AG04450 (cell line): Measurements from ENCODE around the gene DIP2B. TPM values are rescaled to one million over a fixed set of nuclear protein-coding genes. Genes with fewer than 3 reads are reported as not detected.

Experiments
- CTCF ChIA-PET: fragments of 300-600, 350-600 bp; formaldehyde crosslinking; extraction: SDS; loops from one replicate; lab custom pipeline; 2022; ENCODE audit warnings: antibody characterized with exemption, inconsistent platforms; lab: Charles Lee
- POLR2A ChIA-PET: fragments of 350-600 bp; formaldehyde crosslinking; extraction: SDS; loops from one replicate; lab custom pipeline; 2021; ENCODE audit warnings: antibody characterized with exemption, inconsistent platforms; lab: Yijun Ruan, JAX
- DNase-seq: peaks from one replicate; pipeline ENCODE4 v3.0.0-alpha.2; 2011; ENCODE audit warnings: low read depth, low spot score
- H3K27ac ChIP-seq: one replicate; pipeline ENCODE4 v1.5.1; 2012; ENCODE audit warnings: low read depth, low read length, control low read depth
- H3K27me3 ChIP-seq: one replicate; pipeline ENCODE4 v1.6.0; 2012; ENCODE audit warnings: low read length; ENCODE audit not compliant: control insufficient read depth, insufficient read depth
- H3K4me3 ChIP-seq: 2 replicates; pipeline ENCODE4 v1.5.1; 2011; ENCODE audit warnings: mild to moderate bottlenecking, low read depth, low read length, control low read depth
- H3K9me3 ChIP-seq: 2 replicates; pipeline ENCODE4 v1.5.1; 2012; ENCODE audit warnings: low read length; ENCODE audit not compliant: control insufficient read depth, insufficient read depth
- polyA plus RNA-seq: library from polyadenylated mRNA; depleted of rRNA; stranded (reverse); fragments of >200 nt; gene quantifications from 2 replicates; pipeline ENCODE4 v1.2.3, GENCODE V29; 2011
- TF ChIP-seq, protein P1 (sequence below): IDR thresholded peaks from 2 replicates; pipeline ENCODE4 v1.5.1; 2011; ENCODE audit warnings: low read depth, low read length, control low read depth, inconsistent platforms

DIP2B gene
- polyA plus RNA-seq, 1 experiment: 22.0 TPM

- no peak overlapping the region for H3K27ac ChIP-seq
- POLR2A ChIA-PET: no interaction called here
- CTCF ChIA-PET: interaction anchor here (2.4 kb wide), 1 partner anchor 155 kb away, joined by 6 read pairs; the partner anchor contains the start of gene DIP2B
- TF ChIP-seq, protein P1, sequence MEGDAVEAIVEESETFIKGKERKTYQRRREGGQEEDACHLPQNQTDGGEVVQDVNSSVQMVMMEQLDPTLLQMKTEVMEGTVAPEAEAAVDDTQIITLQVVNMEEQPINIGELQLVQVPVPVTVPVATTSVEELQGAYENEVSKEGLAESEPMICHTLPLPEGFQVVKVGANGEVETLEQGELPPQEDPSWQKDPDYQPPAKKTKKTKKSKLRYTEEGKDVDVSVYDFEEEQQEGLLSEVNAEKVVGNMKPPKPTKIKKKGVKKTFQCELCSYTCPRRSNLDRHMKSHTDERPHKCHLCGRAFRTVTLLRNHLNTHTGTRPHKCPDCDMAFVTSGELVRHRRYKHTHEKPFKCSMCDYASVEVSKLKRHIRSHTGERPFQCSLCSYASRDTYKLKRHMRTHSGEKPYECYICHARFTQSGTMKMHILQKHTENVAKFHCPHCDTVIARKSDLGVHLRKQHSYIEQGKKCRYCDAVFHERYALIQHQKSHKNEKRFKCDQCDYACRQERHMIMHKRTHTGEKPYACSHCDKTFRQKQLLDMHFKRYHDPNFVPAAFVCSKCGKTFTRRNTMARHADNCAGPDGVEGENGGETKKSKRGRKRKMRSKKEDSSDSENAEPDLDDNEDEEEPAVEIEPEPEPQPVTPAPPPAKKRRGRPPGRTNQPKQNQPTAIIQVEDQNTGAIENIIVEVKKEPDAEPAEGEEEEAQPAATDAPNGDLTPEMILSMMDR: no peak
- DNase-seq: no peak
- H3K27me3 ChIP-seq: no peaks in the 10 kb centered on the region
- no peak overlapping the region for H3K4me3 ChIP-seq
- no peaks in the 10 kb centered on the region for H3K9me3 ChIP-seq
Measured at GRCh38 chr12:50659260-50659659, 154.5 kb downstream of the DIP2B start.

GRCh38 chr12:50659690-50660424 lies 155.1 kb downstream of the DIP2B start:
- Histone ChIP-seq H3K4me3 (no peak overlapping the region), H3K9me3 (no peaks in the 10 kb centered on the region), H3K27me3 (no peaks in the 10 kb centered on the region), H3K27ac (no peak overlapping the region)
- no peak for DNase-seq
- ChIA-PET POLR2A (interaction anchor here (0.7 kb wide), 1 partner anchor 17 kb away, joined by 5 read pairs; no protein-coding TSS in a partner anchor), CTCF (interaction anchor here (2.4 kb wide), 1 partner anchor 155 kb away, joined by 6 read pairs; the partner anchor contains the start of gene DIP2B)
- TF ChIP-seq, protein P1: no peak

DNA sequence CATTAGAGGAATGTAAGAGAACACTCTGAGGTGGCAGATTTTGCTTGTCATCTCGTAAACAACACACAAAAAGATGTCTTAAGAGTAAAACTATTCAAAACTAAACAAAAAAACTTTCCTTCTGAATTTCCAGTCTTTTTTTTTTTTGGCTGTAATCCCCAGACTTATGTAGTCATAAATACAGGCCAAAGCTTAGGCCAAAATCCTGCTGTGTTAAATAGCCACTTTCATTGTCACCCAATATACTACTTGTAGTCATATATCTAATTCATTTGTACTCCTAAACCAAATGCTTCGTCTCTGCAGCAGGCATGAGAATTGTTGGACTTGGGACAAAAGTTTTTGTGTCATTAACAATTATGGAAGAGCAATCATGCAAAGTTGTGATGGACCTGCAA lies 155.6 kb downstream of the DIP2B start:
- CTCF ChIA-PET: interaction anchor here (2.4 kb wide), 1 partner anchor 156 kb away, joined by 6 read pairs; the partner anchor contains the start of gene DIP2B
- no peak for DNase-seq

GRCh38 chr12:50661300-50662115 lies 156.7 kb downstream of the DIP2B start:
- CTCF ChIA-PET: interaction anchor here (2.4 kb wide), 1 partner anchor 157 kb away, joined by 6 read pairs; the partner anchor contains the start of gene DIP2B

More for the DNA sequence above, 155.6 kb downstream of the DIP2B start:
- Histone ChIP-seq H3K4me3 (no peak overlapping the region), H3K27ac (no peak overlapping the region), H3K9me3 (no peaks in the 10 kb centered on the region), H3K27me3 (no peaks in the 10 kb centered on the region)
- TF ChIP-seq, protein P1: no peak
- POLR2A ChIA-PET: interaction anchor here (0.6 to 0.7 kb wide), 2 partner anchors 18 to 33 kb away, joined by 3 to 5 read pairs; no protein-coding TSS in a partner anchor

More at GRCh38 chr12:50661300-50662115, 156.7 kb downstream of the DIP2B start:
- TF ChIP-seq, protein P1: no peak
- POLR2A ChIA-PET: no interaction called here
- H3K9me3 ChIP-seq: no peaks in the 10 kb centered on the region
- no peak overlapping the region for H3K4me3 ChIP-seq
- DNase-seq: no peak
- no peak overlapping the region for H3K27ac ChIP-seq
- no peaks in the 10 kb centered on the region for H3K27me3 ChIP-seq
